ENCODE results near the gene HEG1. TPM values are rescaled to one million over a fixed set of nuclear protein-coding genes. Genes with fewer than 3 reads are reported as not detected.

HEG1 gene
- total RNA-seq, 1 experiment from 2014 or later: 1.2 TPM

DNA sequence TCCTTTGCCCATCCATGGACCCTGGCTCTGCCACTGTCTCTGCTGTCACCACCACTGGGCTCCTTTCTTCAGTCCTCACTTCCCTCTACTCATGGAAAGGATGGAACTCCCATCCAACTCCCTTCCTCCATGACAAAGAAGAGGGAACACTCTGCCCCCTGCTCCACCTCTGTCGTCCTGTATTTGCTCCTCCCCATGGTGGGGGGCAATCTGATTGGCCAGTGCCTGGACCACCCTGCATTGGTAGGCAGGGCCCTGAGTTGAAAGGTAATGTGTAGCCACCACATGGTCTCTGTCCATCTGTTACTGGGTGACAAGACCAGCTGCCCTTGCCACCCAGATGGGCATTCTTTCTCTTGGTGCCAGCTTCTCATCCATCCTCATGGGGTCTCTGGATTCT, 20.7 kb upstream of the HEG1 start:
- Histone ChIP-seq H3K9me3 (ENCODE audit: low read length) (no peaks in the 10 kb centered on the region), H4K20me1 (ENCODE audit: low read length) (no peaks in the 10 kb centered on the region), H3K4me1 (ENCODE audit: insufficient read depth, low read length) (peaks cover 17% of the 10 kb centered on the region), H3K36me3 (ENCODE audit: low read depth, low read length) (no peaks in the 10 kb centered on the region; the same call in 1 of the 2 replicates), H3K27me3 (ENCODE audit: low read length) (no peaks in the 10 kb centered on the region), H3K9ac (ENCODE audit: low read length) (no peak overlapping the region), H3K9me2 (replicated peaks; ENCODE audit: low read length) (no peaks in the 10 kb centered on the region), H2AFZ (ENCODE audit: low read length) (no peak overlapping the region), H3K27ac (ENCODE audit: low read length) (no peak overlapping the region), H3K4me3 (ENCODE audit: low read length) (no peak overlapping the region), H3K4me2 (ENCODE audit: low read length) (no peak overlapping the region), H3K79me2 (ENCODE audit: low read length) (no peaks in the 10 kb centered on the region), H3F3A (ENCODE audit: low read length, unreplicated experiment) (no peaks in the 10 kb centered on the region)
- CTCF ChIA-PET: no interaction called here
- ATAC-seq (no peak), DNase-seq (no peak)
- no peak for TF ChIP-seq EZH2phosphoT487 (IDR thresholded peaks at IDR 0.05; ENCODE audit: borderline replicate concordance, low read length)
- TF ChIP-seq, protein P1, sequence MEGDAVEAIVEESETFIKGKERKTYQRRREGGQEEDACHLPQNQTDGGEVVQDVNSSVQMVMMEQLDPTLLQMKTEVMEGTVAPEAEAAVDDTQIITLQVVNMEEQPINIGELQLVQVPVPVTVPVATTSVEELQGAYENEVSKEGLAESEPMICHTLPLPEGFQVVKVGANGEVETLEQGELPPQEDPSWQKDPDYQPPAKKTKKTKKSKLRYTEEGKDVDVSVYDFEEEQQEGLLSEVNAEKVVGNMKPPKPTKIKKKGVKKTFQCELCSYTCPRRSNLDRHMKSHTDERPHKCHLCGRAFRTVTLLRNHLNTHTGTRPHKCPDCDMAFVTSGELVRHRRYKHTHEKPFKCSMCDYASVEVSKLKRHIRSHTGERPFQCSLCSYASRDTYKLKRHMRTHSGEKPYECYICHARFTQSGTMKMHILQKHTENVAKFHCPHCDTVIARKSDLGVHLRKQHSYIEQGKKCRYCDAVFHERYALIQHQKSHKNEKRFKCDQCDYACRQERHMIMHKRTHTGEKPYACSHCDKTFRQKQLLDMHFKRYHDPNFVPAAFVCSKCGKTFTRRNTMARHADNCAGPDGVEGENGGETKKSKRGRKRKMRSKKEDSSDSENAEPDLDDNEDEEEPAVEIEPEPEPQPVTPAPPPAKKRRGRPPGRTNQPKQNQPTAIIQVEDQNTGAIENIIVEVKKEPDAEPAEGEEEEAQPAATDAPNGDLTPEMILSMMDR (conservative IDR thresholded peaks at IDR 0.05; ENCODE audit: low read depth, low read length): no peak
- no peak for TF ChIP-seq EZH2 (IDR thresholded peaks at IDR 0.05; ENCODE audit: low read length, unreplicated experiment)
- BruUV-seq (replicated peaks): no TSS peak
- intact Hi-C loops (cut with micrococcal nuclease): no loop called here
- POLR2A ChIA-PET (ENCODE audit: unreplicated experiment): no interaction called here

DNA sequence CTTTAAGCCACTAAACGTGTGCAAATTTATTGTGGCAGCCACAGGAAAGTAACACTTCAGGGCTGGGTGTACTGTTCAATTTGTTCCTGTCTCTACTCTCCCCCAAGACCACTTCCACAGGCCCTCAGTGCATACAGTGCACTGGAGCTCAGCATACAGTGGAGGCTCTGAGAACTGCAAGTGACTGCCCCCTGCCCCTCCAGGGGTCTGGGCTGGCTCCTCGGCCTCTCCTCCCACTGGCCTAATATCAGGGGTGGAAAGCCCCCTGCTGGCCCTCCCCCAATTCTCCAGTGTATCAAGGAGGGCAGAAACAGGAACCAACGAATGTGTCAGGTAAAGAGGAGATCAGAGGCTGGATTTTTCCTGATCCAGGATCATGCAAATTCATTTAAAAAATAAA, 19.9 kb upstream of the HEG1 start:
- no peak overlapping the region for H3K4me2 ChIP-seq (ENCODE audit: low read length)
- POLR2A ChIA-PET (ENCODE audit: unreplicated experiment): no interaction called here
- TF ChIP-seq EZH2phosphoT487 (IDR thresholded peaks at IDR 0.05; ENCODE audit: borderline replicate concordance, low read length) (no peak), EZH2 (IDR thresholded peaks at IDR 0.05; ENCODE audit: low read length, unreplicated experiment) (no peak)
- TF ChIP-seq, protein P1 (conservative IDR thresholded peaks at IDR 0.05; ENCODE audit: low read depth, low read length): no peak
- intact Hi-C loops (cut with micrococcal nuclease): no loop called here
- DNase-seq: no peak
- H3K4me3 ChIP-seq (ENCODE audit: low read length): no peak overlapping the region
- H3K79me2 ChIP-seq (ENCODE audit: low read length): no peaks in the 10 kb centered on the region
- CTCF ChIA-PET: no interaction called here
- H3K9me3 ChIP-seq (ENCODE audit: low read length): no peaks in the 10 kb centered on the region
- H4K20me1 ChIP-seq (ENCODE audit: low read length): no peaks in the 10 kb centered on the region
- H3K9me2 ChIP-seq (replicated peaks; ENCODE audit: low read length): no peaks in the 10 kb centered on the region
- no peak overlapping the region for H3K27ac ChIP-seq (ENCODE audit: low read length)
- no peaks in the 10 kb centered on the region for H3F3A ChIP-seq (ENCODE audit: low read length, unreplicated experiment)
- no peaks in the 10 kb centered on the region for H3K27me3 ChIP-seq (ENCODE audit: low read length)
- H3K9ac ChIP-seq (ENCODE audit: low read length): no peak overlapping the region
- no peak overlapping the region for H2AFZ ChIP-seq (ENCODE audit: low read length)
- H3K4me1 ChIP-seq (ENCODE audit: insufficient read depth, low read length): peaks cover 17% of the 10 kb centered on the region
- H3K36me3 ChIP-seq (ENCODE audit: low read depth, low read length): no peaks in the 10 kb centered on the region; the same call in 1 of the 2 replicates
- no TSS peak for BruUV-seq (replicated peaks)
- ATAC-seq: no peak

DNA sequence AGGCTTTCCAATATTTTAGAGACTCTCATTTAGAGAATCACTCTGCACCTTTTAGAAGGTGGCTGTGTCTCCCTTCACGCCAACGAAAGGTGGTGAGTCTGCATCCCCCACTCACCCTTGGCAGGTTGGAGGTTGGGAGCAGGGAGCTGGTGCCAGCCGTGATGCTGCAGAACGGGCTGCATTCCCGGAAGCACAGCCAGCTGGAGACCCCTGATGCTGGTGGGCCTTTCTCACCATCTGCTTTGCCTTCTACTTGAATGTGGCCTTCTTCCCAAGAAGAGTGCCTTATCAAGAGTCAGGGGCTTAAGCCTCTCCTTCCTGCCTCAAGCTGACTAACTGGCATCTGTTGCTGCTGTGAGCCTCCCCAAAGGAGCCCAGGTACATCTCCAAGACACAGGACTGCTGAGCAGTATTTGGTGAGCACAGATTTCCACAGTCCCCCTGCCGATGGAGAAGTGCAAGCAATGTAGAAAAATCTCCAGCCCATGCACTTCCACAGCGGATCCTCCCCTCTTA, 17.7 kb upstream of the HEG1 start:
- DNase-seq (no peak), ATAC-seq (no peak)
- Histone ChIP-seq H3K4me3 (ENCODE audit: low read length) (no peak overlapping the region), H3K79me2 (ENCODE audit: low read length) (no peaks in the 10 kb centered on the region), H3K9me2 (replicated peaks; ENCODE audit: low read length) (no peaks in the 10 kb centered on the region), H3F3A (ENCODE audit: low read length, unreplicated experiment) (no peaks in the 10 kb centered on the region), H3K4me1 (ENCODE audit: insufficient read depth, low read length) (no peaks in the 10 kb centered on the region), H3K4me2 (ENCODE audit: low read length) (no peak overlapping the region), H3K36me3 (ENCODE audit: low read depth, low read length) (no peaks in the 10 kb centered on the region; the same call in 1 of the 2 replicates), H3K9me3 (ENCODE audit: low read length) (no peaks in the 10 kb centered on the region), H3K9ac (ENCODE audit: low read length) (no peak overlapping the region), H3K27ac (ENCODE audit: low read length) (no peak overlapping the region), H3K27me3 (ENCODE audit: low read length) (no peaks in the 10 kb centered on the region), H4K20me1 (ENCODE audit: low read length) (no peaks in the 10 kb centered on the region), H2AFZ (ENCODE audit: low read length) (no peak overlapping the region)
- intact Hi-C loops (cut with micrococcal nuclease): no loop called here
- TF ChIP-seq EZH2 (IDR thresholded peaks at IDR 0.05; ENCODE audit: low read length, unreplicated experiment): no peak
- no peak for TF ChIP-seq EZH2phosphoT487 (IDR thresholded peaks at IDR 0.05; ENCODE audit: borderline replicate concordance, low read length)
- TF ChIP-seq, protein P1 (conservative IDR thresholded peaks at IDR 0.05; ENCODE audit: low read depth, low read length): no peak
- ChIA-PET CTCF (no interaction called here), POLR2A (ENCODE audit: unreplicated experiment) (no interaction called here)
- no TSS peak for BruUV-seq (replicated peaks)
